HG03097 (cell line): ENCODE results near the gene ATP9B.

ENCODE experiments used
- ATAC-seq: cut with Tn5 transposase; IDR thresholded peaks from one replicate; pipeline ENCODE4 v1.9.1; 2021; ENCODE audit not compliant: unreplicated experiment, low FRiP score

ATP9B gene, protein sequence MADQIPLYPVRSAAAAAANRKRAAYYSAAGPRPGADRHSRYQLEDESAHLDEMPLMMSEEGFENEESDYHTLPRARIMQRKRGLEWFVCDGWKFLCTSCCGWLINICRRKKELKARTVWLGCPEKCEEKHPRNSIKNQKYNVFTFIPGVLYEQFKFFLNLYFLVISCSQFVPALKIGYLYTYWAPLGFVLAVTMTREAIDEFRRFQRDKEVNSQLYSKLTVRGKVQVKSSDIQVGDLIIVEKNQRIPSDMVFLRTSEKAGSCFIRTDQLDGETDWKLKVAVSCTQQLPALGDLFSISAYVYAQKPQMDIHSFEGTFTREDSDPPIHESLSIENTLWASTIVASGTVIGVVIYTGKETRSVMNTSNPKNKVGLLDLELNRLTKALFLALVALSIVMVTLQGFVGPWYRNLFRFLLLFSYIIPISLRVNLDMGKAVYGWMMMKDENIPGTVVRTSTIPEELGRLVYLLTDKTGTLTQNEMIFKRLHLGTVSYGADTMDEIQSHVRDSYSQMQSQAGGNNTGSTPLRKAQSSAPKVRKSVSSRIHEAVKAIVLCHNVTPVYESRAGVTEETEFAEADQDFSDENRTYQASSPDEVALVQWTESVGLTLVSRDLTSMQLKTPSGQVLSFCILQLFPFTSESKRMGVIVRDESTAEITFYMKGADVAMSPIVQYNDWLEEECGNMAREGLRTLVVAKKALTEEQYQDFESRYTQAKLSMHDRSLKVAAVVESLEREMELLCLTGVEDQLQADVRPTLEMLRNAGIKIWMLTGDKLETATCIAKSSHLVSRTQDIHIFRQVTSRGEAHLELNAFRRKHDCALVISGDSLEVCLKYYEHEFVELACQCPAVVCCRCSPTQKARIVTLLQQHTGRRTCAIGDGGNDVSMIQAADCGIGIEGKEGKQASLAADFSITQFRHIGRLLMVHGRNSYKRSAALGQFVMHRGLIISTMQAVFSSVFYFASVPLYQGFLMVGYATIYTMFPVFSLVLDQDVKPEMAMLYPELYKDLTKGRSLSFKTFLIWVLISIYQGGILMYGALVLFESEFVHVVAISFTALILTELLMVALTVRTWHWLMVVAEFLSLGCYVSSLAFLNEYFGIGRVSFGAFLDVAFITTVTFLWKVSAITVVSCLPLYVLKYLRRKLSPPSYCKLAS

GRCh38 chr18:79068937-79069716 is at the start of gene ATP9B:
Gene ATP9B, plus strand, starts transcription at chr18:79069394. Its CDS starts 17 bp downstream, at chr18:79069411.
- ATAC-seq, result peak; percentile 86

DNA sequence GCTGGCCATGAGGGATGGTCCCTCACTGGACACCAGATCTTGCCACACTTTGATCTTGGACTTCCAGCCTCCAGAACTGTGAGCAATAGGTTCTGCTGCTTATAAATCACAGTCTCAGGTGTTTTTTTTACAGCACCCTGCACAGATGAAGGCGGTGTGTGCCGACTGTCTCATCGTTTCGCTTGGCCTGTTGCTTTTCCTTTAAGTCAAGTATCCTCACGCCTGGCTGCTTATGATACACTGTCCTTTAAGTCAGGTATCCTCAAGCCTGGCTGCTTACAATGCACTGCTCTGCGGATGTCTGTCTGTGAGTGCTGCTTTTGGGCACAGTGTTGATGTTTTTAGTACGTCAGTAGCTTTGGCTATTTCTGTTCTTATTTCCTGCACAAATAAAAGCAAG is 49.3 kb upstream of the ATP9B start:
- ATAC-seq, result no peak

DNA sequence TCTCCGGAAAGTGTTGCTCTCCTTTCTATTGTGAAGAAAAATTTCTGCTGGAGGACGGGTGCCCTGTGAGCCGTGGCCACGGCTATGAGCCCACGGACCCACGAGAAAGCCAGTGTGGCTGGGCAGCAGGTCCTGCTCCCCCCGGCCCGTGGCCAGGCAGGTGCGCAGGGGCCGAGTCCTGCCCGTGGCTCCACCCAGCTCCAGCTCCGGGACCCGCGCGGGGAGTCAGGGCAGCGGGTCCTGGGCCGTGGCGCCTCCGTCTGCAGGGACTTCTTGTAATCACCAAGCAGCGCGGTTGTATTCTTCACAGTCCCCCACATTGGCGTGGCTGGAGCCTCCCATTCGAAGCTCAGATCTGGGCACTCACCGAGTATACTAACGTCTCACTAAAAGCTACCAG is 46.6 kb upstream of the ATP9B start:
- no peak for ATAC-seq

DNA sequence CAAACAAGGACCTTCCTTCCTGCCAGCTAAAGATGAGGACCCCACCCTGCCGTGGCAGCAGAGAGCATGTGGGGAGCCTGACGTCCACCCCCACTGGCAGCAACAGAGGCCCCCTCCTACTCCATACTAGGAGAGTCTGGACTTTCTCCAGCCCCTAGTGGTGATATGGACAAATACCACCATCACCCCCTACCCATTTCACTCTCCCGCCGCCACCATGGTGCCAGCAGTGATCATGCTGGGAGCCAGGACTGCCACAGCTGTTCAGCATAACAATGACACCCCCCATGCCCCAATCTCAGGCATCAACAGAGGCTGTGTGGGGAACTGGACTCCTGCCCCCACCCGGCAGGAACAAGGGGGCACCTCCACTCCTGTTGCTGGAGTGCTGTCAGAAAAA is 42.7 kb upstream of the ATP9B start:
- ATAC-seq, result no peak

GRCh38 chr18:79030680-79031079 is 38.5 kb upstream of the ATP9B start:
- no peak for ATAC-seq

GRCh38 chr18:79042276-79042675 is 26.9 kb upstream of the ATP9B start:
- no peak for ATAC-seq

DNA sequence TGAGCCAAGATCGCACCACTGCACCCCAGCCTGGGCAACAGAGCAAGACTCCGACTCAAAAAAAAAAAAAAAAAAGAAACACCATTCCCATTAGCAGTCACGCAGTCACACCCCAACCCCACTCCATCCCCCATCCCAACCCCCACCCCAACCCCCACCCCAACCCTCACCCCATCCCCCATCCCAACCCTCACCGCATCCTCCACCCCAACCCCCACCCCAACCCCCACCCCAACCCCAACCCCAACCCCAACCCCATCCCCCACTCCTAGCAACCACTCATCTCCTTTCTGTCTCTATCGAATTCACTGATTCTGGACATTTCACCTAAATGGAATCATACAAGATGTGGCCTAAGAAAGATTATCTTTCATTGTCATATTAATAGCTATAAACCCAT is 25.9 kb upstream of the ATP9B start:
- ATAC-seq, result no peak

DNA sequence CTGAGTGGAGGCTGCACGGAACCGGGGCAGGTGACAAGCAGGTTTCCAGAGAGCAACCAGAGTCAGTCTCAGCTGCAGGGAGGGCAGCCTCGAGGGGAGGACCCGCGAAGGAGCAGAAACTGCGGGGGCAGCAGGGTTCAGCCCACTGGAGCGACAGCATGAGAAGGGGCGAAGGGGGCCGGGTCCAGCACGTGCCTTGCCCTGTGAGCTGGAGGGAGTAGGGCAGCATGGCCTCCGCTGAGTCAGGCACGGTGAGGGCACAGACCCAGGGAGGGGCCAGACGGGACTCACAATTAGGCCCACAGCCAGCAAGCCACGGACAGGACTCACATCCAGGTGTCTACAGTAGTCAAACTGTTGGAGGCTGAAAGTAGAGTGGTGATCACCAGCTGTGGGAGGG is 22.7 kb upstream of the ATP9B start:
- no peak for ATAC-seq

DNA sequence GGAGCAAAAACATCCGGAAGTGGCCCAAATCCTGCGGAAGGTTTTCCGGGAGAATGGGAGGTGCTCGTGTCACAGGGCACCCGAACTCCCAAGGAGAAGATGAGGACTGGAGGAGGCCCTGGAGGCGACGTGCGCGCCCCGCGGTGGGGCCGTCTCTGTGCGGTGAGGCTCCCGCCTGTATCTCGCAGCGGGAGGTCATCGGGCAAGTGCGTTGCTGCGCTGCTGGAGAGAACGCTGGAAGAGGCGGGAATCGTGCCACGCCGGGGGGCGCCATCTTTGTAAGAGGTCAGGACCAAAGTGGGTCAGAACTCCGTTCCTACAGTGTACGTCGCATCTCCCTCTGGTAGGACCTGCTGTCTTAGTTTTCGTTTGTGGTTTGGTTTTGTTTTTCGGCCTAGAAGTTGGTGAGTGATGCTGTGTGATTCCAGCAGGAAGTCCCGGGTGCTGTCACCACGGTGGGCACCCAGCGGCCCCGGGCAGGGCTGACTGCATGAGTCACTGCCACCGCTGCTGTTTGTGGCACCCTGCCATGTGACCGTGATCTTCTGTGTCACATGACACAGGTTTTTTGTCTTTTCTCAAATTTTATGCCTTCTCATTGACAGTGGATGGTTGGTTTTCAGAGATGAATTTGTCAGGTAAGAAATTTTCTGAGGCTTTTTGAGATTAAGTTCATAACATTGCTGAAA is 21.5 kb upstream of the ATP9B start:
- ATAC-seq, result no peak

- ATAC-seq, result no peak
Measured at GRCh38 chr18:79048245-79048632, 21.0 kb upstream of the ATP9B start.

DNA sequence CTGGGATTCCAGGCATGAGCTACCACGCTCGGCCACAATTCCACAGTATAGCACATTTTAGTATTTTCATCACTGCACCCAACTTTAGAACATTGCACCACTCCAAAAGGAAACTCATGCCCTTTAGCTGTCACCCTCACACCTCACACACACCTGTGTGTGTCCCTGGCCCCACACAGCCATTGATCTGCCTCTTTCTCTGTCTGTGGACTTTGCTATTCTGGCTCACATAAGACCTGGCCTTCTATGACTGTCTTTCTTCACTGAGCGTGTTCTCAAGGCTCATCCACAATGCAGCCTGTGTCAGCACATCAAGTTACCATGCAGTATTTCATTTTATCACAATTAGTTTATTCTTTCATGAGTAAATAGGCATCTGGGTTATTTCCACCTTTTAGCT is 19.7 kb upstream of the ATP9B start:
- no peak for ATAC-seq

DNA sequence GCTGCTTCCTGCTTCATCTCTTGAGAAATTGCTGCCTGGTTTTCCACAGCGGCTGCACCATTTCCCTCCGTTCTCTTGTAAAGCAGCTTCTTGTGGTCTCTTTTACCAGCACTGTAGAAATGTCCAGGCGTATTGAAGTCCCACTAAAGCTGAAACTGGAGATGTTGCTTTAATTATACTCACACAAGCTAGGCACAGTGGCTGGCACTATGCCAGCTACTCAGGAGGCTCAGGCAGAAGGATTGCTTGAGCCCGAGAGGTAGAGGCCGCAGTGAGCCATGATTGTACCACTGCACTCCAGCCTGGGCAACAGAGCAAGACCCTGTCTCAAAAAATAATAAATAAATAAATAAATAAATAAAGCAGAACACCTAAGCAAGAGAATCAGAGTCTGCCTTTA is 19.2 kb upstream of the ATP9B start:
- no peak for ATAC-seq

DNA sequence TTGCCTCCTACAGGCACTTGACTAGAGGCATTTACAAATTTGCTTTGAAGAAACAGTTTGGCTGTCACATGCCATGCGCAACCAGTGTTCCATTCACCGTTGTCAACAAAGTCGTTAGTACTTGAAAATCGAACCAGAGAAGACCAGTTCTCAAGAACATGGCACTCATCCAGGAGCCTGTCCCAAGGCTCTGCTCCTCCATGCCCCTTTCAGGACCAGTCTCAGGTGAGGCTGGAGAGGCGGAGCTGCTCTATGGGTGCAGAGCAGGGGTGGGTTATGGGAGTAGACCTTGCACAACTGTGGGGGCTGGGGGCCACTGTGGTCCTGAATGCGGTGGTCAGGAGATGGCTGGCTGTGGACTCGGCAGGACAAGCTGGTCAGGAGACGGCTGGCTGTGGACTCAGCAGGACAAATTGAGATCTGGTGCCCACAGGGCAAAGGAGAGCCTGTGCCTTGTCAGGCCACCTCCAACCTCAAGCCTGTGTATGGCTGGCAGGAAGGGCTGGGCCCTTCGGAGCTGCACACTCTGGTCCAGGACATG is 12.3 kb upstream of the ATP9B start:
- ATAC-seq, result no peak

GRCh38 chr18:79058007-79058406 is 11.2 kb upstream of the ATP9B start:
- no peak for ATAC-seq

GRCh38 chr18:79062806-79063205 is 6.4 kb upstream of the ATP9B start:
- ATAC-seq, result no peak

- no peak for ATAC-seq
Measured at GRCh38 chr18:79064228-79064627, 5.0 kb upstream of the ATP9B start.

DNA sequence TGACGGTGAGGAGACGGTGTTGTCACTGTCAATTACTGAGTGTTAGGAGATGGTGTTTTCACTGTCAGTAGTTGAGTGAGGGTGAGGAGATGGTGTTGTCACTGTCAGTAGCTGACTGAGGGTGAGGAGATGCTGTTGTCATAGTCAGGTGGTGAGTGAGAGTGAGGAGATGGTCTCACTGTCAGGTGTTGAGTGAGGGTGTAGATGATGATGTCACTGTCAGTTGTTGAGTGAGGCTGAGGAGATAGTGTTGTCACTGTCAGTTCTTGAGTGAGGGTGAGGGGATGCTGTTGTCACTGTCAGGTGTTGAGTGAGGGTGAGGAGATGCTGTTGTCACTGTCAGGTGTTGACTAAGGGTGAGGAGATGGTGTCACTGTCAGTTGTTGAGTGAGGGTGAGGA is 3.4 kb upstream of the ATP9B start:
- ATAC-seq, result no peak

- no peak for ATAC-seq
Measured at GRCh38 chr18:79067611-79068010, 1.6 kb upstream of the ATP9B start.

GRCh38 chr18:79068341-79068936 is 755 bp upstream of the ATP9B start:
- ATAC-seq, result no peak
